ENCODE data around the gene ALDH1A3. TPM values are rescaled to one million over a fixed set of nuclear protein-coding genes. Genes with fewer than 3 reads are reported as not detected.
A peak's percentile ranks its signal among the peaks of the same experiment; 100 is the strongest.

Gene ALDH1A3
- total RNA-seq, 4 donors from 2014 or later, result 6.8 to 12.4 (median 7.7) TPM

DNA sequence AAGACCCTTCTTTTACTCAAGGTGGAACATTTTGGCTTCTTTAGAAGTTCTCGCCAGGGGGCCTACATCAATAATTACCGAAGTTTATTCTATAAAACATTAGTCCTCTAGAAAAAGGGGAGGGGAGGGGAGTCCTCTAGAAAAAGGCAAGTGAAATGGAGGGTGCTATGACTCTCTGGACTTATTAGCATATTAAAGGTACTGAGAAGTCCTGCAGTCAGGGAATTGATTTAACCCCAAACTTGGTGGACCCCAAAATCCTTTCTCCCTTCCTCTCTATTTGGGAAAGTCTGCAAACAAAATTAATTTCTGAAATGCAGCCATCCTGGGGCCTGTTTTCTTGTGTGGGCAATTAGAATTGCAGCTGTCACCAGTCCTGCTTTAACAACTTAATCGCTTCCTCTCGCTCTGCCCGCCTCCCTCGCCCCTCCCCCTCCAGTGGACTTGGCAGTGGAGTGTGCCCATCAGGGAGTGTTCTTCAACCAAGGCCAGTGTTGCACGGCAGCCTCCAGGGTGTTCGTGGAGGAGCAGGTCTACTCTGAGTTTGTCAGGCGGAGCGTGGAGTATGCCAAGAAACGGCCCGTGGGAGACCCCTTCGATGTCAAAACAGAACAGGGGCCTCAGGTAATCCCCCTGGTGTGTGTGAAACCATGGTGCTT lies 20.6 kb downstream of the ALDH1A3 start:
- no peak overlapping the region for H3K27ac ChIP-seq
- no peaks in the 10 kb centered on the region for H3K36me3 ChIP-seq
- no peak overlapping the region for H3K4me3 ChIP-seq
- H3K9me3 ChIP-seq, result no peaks in the 10 kb centered on the region
- TF ChIP-seq EP300 (IDR thresholded peaks at IDR 0.05) (no peak), POLR2AphosphoS5 (IDR thresholded peaks at IDR 0.05) (no peak), POLR2A (IDR thresholded peaks at IDR 0.05) (no peak)
- TF ChIP-seq, protein P1, sequence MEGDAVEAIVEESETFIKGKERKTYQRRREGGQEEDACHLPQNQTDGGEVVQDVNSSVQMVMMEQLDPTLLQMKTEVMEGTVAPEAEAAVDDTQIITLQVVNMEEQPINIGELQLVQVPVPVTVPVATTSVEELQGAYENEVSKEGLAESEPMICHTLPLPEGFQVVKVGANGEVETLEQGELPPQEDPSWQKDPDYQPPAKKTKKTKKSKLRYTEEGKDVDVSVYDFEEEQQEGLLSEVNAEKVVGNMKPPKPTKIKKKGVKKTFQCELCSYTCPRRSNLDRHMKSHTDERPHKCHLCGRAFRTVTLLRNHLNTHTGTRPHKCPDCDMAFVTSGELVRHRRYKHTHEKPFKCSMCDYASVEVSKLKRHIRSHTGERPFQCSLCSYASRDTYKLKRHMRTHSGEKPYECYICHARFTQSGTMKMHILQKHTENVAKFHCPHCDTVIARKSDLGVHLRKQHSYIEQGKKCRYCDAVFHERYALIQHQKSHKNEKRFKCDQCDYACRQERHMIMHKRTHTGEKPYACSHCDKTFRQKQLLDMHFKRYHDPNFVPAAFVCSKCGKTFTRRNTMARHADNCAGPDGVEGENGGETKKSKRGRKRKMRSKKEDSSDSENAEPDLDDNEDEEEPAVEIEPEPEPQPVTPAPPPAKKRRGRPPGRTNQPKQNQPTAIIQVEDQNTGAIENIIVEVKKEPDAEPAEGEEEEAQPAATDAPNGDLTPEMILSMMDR (IDR thresholded peaks at IDR 0.05), result no peak
- peaks cover 36% of the 10 kb centered on the region for H3K4me1 ChIP-seq
- peak in 1 of 2 donors; percentile 77 for DNase-seq (ENCODE audit: low spot score in 2 of 2)
- H3K27me3 ChIP-seq, result no peaks in the 10 kb centered on the region
- WGBS, result 56% methylated on average over 13 of the region's 13 CpGs

DNA sequence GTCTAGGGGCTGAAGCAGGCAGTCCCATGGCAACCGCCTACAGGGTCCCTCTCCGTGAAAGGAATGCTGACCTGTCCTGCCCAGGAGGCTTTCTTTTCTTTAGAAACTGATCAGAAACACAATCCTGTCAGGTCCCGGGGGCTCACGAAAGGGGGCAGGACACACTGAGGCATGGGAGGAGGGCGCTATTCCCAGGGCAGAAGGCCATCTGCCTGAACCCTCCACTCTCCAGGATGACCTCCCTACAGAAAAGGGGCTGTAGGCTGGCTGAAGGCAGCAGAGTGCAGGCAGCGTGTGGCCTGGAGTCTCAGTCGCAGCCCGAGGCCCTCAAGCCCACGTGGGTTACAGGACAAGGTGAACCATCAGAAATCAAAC lies 21.2 kb downstream of the ALDH1A3 start:
- H3K27me3 ChIP-seq, result no peaks in the 10 kb centered on the region
- no peak overlapping the region for H3K27ac ChIP-seq
- no peak overlapping the region for H3K4me3 ChIP-seq
- H3K36me3 ChIP-seq, result no peaks in the 10 kb centered on the region
- H3K9me3 ChIP-seq, result no peaks in the 10 kb centered on the region
- no peak for DNase-seq (ENCODE audit: low spot score in 2 of 2)
- 89% methylated on average over 8 of the region's 9 CpGs for WGBS
- TF ChIP-seq EP300 (IDR thresholded peaks at IDR 0.05) (no peak), POLR2A (IDR thresholded peaks at IDR 0.05) (no peak), POLR2AphosphoS5 (IDR thresholded peaks at IDR 0.05) (no peak)
- TF ChIP-seq, protein P1 (IDR thresholded peaks at IDR 0.05), result no peak
- H3K4me1 ChIP-seq, result peaks cover 36% of the 10 kb centered on the region

DNA sequence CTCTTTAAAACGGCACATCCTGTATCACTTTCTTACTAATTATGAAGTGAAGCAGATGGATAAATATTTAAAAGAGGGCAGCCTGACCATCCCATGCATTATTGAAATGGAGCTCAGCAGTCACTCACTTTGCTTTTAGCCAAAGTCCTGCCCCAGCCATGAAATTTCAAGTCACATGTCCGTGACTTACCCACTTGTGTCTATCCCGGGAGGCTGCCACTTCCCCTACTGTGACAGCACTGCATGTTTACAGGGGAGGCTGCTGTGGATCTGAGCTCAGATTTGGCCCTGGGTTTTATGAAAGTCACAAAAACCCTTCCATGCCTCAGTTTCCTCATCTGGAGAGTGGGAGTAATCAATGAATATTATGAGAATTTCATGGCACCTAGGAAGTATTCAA lies 21.7 kb downstream of the ALDH1A3 start:
- Histone ChIP-seq H3K4me1 (peaks cover 36% of the 10 kb centered on the region), H3K4me3 (no peak overlapping the region), H3K27me3 (no peaks in the 10 kb centered on the region), H3K36me3 (no peaks in the 10 kb centered on the region), H3K27ac (no peak overlapping the region), H3K9me3 (no peaks in the 10 kb centered on the region)
- peak in 1 of 2 donors; percentile 26 for DNase-seq (ENCODE audit: low spot score in 2 of 2)
- TF ChIP-seq POLR2AphosphoS5 (IDR thresholded peaks at IDR 0.05) (no peak), POLR2A (IDR thresholded peaks at IDR 0.05) (no peak), EP300 (IDR thresholded peaks at IDR 0.05) (no peak)
- TF ChIP-seq, protein P1 (IDR thresholded peaks at IDR 0.05), result no peak
- WGBS, result 69% methylated on average over 3 of the region's 3 CpGs

DNA sequence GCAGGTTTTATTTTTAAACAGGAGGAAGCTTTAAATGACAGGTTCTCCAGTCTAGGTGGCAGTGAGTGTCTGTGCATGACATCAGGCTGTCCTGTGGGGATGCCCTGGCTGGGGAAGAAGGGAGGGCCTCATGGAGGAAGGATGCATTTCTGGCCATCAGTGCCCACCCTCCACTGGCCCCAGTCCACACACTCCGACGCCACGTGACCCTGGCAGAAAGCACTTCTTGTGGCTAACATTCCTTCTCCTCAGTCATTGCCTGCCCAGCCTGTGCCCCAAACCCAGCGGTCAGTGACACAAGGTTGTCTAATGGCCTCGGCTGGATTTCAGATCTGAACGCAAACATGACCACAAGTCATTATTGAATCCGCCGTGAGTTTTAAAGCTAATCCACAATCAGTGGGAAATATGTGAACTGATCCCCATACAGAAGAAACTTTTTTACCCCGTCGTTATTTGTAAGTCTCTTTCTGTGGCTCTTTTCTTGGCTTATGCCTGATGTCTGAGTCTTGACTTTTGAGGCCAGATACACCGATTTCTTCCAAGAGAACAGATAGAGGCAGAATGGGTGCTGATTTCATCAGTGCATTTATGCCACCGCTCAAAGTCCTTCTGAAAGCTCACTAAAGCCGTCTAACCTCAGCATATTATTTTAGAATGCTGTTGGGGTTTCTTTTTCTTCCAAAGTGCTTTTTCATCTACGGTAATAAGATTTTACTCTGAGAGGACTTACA lies 22.2 kb downstream of the ALDH1A3 start:
- WGBS, result 47% methylated on average over 14 of the region's 14 CpGs
- H3K9me3 ChIP-seq, result no peaks in the 10 kb centered on the region
- peaks cover 35% of the 10 kb centered on the region for H3K4me1 ChIP-seq
- H3K27me3 ChIP-seq, result no peaks in the 10 kb centered on the region
- peak overlapping the region; percentile 86 for H3K27ac ChIP-seq
- H3K36me3 ChIP-seq, result no peaks in the 10 kb centered on the region
- no peak for TF ChIP-seq EP300 (IDR thresholded peaks at IDR 0.05)
- TF ChIP-seq POLR2AphosphoS5 (IDR thresholded peaks at IDR 0.05), result no peak
- no peak for TF ChIP-seq POLR2A (IDR thresholded peaks at IDR 0.05)
- TF ChIP-seq, protein P1 (IDR thresholded peaks at IDR 0.05), result no peak
- H3K4me3 ChIP-seq, result peak overlapping the region; percentile 40
- DNase-seq (ENCODE audit: low spot score in 2 of 2), result peak in 1 of 2 donors; percentile 35

DNA sequence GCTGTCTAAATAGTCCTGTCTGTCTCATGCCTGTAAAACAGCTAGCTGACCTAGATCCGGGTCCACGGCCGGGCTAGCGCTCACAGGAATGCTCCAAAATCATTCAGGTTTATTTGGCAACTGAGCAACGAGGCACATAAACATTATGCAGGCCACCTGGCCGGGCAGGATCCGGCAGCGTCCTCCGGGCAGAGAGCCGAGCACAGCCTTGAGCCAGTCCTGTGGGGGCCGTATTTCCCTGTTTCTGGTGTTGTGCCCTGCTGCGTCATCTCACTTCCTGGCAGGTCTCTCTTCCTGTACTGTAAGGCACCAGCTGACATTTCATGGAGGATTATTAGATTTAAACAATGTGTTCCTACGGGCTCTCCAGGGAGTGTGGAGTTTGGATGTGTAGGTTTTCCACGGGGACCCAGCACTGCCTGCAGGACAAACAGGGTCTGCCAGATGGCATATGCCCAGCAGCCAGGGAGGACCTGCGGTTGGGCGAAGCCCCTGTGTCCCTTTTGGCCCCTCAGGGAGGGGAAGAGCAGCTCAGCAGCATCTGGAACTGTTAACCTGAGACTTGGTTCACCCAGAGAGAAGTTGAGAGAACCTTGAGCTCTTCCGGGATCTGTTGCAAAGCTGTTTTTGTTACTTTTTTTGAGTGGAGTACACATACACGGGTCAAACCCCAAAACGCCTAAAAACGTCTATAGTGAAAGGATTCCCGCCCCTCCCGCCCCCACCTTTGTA lies 23.0 kb downstream of the ALDH1A3 start:
- Histone ChIP-seq H3K27ac (peak overlapping the region; percentile 86), H3K9me3 (no peaks in the 10 kb centered on the region), H3K4me3 (peak overlapping the region; percentile 40), H3K36me3 (no peaks in the 10 kb centered on the region), H3K4me1 (peaks cover 32% of the 10 kb centered on the region), H3K27me3 (no peaks in the 10 kb centered on the region)
- 17% methylated on average over 22 of the region's 22 CpGs for WGBS
- peak; percentile 21 to 89 for DNase-seq (ENCODE audit: low spot score in 2 of 2)
- TF ChIP-seq POLR2AphosphoS5 (IDR thresholded peaks at IDR 0.05) (peak in 1 of 3 donors; percentile 33), POLR2A (IDR thresholded peaks at IDR 0.05) (peak in 1 of 2 donors; percentile 15), EP300 (IDR thresholded peaks at IDR 0.05) (no peak)
- TF ChIP-seq, protein P1 (IDR thresholded peaks at IDR 0.05), result no peak

Data from suprapubic skin (tissue), 4 donors.